Kidney epithelial cell (primary cell): ENCODE data around the gene IL3RA. TPM values are rescaled to one million over a fixed set of nuclear protein-coding genes. Genes with fewer than 3 reads are reported as not detected.
"Not testable (repeated sequence)": the region's sequence is repeated elsewhere in the genome, so short reads cannot be mapped to it uniquely, and the experiment has no call there.

Experiments
- DNase-seq: peaks from one replicate; pipeline ENCODE4 v3.0.0-alpha.2; 2010; ENCODE audit warnings: low read depth
- H3K27me3 ChIP-seq: 2 replicates; pipeline ENCODE4 v1.6.0; 2011; ENCODE audit warnings: low read length; ENCODE audit not compliant: control insufficient read depth, insufficient read depth
- H3K36me3 ChIP-seq: 2 replicates; pipeline ENCODE4 v1.5.1; 2011; ENCODE audit warnings: low read length; ENCODE audit not compliant: control insufficient read depth, insufficient read depth
- H3K4me3 ChIP-seq: 2 replicates; pipeline ENCODE4 v1.5.1; 2011; ENCODE audit warnings: low read depth, mild to moderate bottlenecking, control low read depth, low read length
- CTCF ChIP-seq: IDR thresholded peaks from 2 replicates; pipeline ENCODE4 v1.5.1; 2011; ENCODE audit warnings: mild to moderate bottlenecking, moderate library complexity, low read length, control low read depth, inconsistent platforms; ENCODE audit not compliant: insufficient read depth, poor library complexity, severe bottlenecking
- total RNA-seq: library from RNA; depleted of rRNA; stranded (reverse); fragments of >200 nt; gene quantifications from 2 replicates; pipeline ENCODE4 v1.2.3, GENCODE V29; 2015

The IL3RA gene
- total RNA-seq, 1 donor from 2014 or later, result 9.7 TPM

- Histone ChIP-seq H3K27me3 (no peaks in the 10 kb centered on the region), H3K36me3 (no peaks in the 10 kb centered on the region), H3K4me3 (no peak overlapping the region)
- no peak for DNase-seq
- no peak for TF ChIP-seq CTCF
These were observed 24.7 kb downstream of the IL3RA start for GRCh38 chrX:1361275-1361674.

DNA sequence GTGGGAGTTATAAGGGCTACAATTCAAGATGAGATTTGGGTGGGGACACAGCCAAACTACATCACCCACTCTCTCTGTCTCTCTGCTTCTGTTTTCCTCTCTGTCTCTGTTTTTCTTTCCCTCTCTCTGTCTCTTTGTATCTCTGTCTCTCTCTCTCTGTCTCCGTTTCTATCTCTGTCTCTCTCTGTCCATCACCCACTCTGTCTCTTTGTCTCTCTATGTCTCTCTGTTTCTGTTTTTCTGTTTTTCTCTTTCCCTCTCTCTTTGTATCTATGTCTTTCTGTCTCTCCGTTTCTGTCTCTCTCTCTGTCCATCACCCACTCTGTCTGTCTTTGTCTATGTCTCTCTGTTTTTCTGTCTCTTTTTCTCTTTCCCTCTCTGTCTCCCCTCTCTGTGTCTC, 25.3 kb downstream of the IL3RA start:
- no peaks in the 10 kb centered on the region for H3K27me3 ChIP-seq
- no peaks in the 10 kb centered on the region for H3K36me3 ChIP-seq
- H3K4me3 ChIP-seq, result no peak overlapping the region
- DNase-seq, result no peak
- TF ChIP-seq CTCF, result no peak

DNA sequence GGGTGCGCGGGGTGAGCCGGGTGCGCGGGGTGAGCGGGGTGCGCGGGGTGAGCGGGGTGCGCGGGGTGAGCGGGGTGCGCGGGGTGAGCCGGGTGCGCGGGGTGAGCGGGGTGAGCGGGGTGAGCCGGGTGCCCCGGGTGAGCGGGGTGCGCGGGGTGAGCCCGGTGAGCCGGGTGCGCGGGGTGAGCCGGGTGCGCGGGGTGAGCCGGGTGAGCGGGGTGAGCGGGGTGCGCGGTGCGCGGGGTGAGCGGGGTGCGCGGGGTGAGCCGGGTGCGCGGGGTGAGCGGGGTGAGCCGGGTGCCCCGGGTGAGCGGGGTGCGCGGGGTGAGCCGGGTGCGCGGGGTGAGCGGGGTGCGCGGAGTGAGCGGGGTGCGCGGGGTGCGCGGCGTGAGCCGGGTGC, 29.8 kb downstream of the IL3RA start:
- not testable (repeated sequence) for DNase-seq, H3K4me3 ChIP-seq, H3K36me3 ChIP-seq, H3K27me3 ChIP-seq

- no peak for TF ChIP-seq CTCF
These were observed 31.8 kb downstream of the IL3RA start for GRCh38 chrX:1368385-1368698.

DNA sequence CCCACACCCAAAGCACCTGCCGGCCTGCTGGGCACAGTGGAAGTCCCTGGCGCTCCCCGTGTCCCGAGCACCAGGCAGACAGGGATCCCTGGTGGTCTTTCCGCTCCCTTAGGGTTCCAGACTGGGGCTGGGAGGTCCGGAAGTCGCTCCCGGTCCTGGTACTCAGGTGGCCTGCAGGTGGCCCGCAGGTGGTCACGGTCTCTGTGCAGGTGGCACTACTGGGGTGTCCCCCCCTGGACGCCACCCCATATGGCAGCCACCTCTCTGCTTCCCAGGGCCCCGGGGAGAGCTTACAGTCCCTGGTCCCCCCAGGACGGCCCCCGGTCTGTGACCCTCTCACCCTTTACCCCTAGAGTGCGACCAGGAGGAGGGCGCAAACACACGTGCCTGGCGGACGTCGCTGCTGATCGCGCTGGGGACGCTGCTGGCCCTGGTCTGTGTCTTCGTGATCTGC, 41.7 kb downstream of the IL3RA start:
- TF ChIP-seq CTCF, result no peak
- H3K4me3 ChIP-seq, result no peak overlapping the region
- no peaks in the 10 kb centered on the region for H3K36me3 ChIP-seq
- no peak for DNase-seq
- no peaks in the 10 kb centered on the region for H3K27me3 ChIP-seq

More at GRCh38 chrX:1368385-1368698, 31.8 kb downstream of the IL3RA start:
- H3K27me3 ChIP-seq, result no peaks in the 10 kb centered on the region
- H3K4me3 ChIP-seq, result no peak overlapping the region
- H3K36me3 ChIP-seq, result no peaks in the 10 kb centered on the region
- DNase-seq, result no peak

DNA sequence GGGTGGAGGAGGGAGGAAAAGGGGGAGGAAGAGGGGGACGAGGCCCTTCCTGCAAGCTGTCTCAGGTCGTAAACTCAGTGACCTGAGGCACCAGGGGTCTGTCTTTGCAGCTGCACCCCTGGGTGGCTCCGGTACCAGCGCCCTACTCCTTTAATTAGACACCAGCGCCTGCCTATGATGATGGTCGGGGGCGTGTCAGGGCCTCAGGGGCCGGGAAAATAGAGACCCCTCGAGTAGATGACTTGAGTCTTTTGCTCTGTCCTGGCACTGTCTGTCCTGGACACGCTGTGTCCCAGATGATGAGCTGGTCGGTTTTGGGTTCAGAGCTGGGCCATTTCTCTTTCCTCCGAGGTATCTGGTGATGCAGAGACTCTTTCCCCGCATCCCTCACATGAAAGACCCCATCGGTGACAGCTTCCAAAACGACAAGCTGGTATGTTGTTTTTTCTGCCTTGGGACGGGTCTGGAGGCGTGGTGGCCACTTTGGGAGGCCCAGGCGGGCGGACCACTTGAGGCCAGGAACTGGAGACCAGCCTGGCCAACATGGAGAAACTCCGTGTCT, 44.2 kb downstream of the IL3RA start:
- no peak for TF ChIP-seq CTCF
- DNase-seq, result no peak
- H3K36me3 ChIP-seq, result peaks cover 3% of the 10 kb centered on the region
- no peak overlapping the region for H3K4me3 ChIP-seq
- H3K27me3 ChIP-seq, result no peaks in the 10 kb centered on the region
